Erythroblast (primary cell): Measurements from ENCODE around the gene LPAR5.

ENCODE experiments used
- GATA1 ChIP-seq: IDR thresholded peaks from 2 replicates; pipeline ENCODE4 v1.6.1; 2011; ENCODE audit warnings: low read depth, mild to moderate bottlenecking, control low read depth, low read length, moderate library complexity
- POLR2A ChIP-seq: IDR thresholded peaks from 2 replicates; pipeline ENCODE4 v1.6.1; 2011; ENCODE audit warnings: mild to moderate bottlenecking, low read length

DNA sequence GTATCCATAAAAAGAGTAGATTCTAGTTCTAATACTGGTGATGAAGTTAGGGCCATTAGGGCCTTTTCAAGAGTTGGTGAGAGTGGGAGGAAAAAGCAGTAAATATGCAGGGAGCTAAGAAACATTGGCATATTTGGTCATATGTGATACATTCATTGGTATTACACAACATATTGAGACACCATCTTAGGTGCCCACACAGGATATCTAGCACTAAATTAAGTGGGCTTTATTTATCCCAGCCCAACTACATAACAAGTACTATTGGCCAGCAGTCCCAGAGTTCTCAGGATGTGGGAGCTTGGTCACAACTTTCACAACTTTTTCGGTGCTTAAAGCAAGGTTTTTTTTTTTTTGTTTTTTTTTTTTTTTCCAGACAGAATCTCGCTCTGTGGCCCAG is 29.1 kb upstream of the LPAR5 start:
- no peak for TF ChIP-seq POLR2A
- no peak for TF ChIP-seq GATA1
